CD4-positive, alpha-beta T cell treated with Interleukin-6 at 100 ng/mL for 8 hours (primary cell): ENCODE results near the gene GNS.

ENCODE experiments used
- DNase-seq: peaks from one replicate; pipeline ENCODE4 v3.0.0-alpha.2; 2020; ENCODE audit warnings: mixed read lengths, low spot score

The GNS gene

GRCh38 chr12:64674367-64674922 lies 84.8 kb downstream of the GNS start:
- DNase-seq = peak; percentile 85

- DNase-seq = no peak
These were observed 85.6 kb downstream of the GNS start for GRCh38 chr12:64673490-64674169.

GRCh38 chr12:64672925-64673409 lies 86.2 kb downstream of the GNS start:
- peak; percentile 47 for DNase-seq

- no peak for DNase-seq
These were observed 87.5 kb downstream of the GNS start for GRCh38 chr12:64671681-64672080.

GRCh38 chr12:64670919-64671639 lies 88.1 kb downstream of the GNS start:
- DNase-seq = peak; percentile 33

GRCh38 chr12:64670019-64670418 lies 89.2 kb downstream of the GNS start:
- no peak for DNase-seq

- peak; percentile 79 for DNase-seq
These were observed 89.8 kb downstream of the GNS start for GRCh38 chr12:64669270-64669842.

GRCh38 chr12:64667793-64668192 lies 91.4 kb downstream of the GNS start:
- DNase-seq = no peak

GRCh38 chr12:64666054-64666914 lies 92.9 kb downstream of the GNS start:
- DNase-seq = no peak

- DNase-seq = peak; percentile 55
These were observed 93.7 kb downstream of the GNS start for GRCh38 chr12:64665514-64665913.
